Dermis microvascular lymphatic vessel endothelial cell (primary cell): ENCODE results near the gene IL1RAPL1. TPM values are rescaled to one million over a fixed set of nuclear protein-coding genes. Genes with fewer than 3 reads are reported as not detected.
A peak's percentile ranks its signal among the peaks of the same experiment; 100 is the strongest.

ENCODE experiments used
- DNase-seq, 2 donors: peaks; one replicate each; pipeline versions ENCODE4 v3.0.0 to v3.0.0-alpha.2; 2010; ENCODE audit warnings: low read depth in 2 of 2
- total RNA-seq: library from RNA; depleted of rRNA; stranded (reverse); fragments of >200 nt; gene quantifications from 2 replicates; pipeline ENCODE4 v1.2.1, GENCODE V29; 2014

Gene IL1RAPL1
- under 0.01 TPM in 2 replicates for total RNA-seq

GRCh38 chrX:28586981-28587551, at the start of gene IL1RAPL1:
Gene IL1RAPL1, plus strand, starts transcription at chrX:28587446.
- DNase-seq, result peak in 1 of 2 donors; percentile 61

DNA sequence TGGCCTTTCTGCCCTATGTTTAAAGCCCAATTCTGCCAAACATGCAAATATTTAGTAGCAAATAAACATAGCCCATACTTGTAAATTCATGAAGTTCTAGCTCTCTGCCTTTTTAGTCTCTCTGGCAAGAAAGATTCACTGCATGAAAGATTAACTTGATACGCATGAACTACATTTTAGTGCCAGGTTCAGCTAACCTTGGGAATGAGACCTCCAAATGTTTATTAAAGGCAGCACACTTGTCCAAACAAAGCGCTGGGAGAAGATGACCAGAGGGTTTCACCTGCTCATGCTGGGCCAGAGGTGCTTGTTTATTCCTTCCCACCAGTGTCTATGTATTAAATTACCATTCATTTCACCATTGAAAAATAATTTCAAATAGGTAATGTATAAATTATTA, 44.5 kb upstream of the IL1RAPL1 start:
- DNase-seq, result no peak

- no peak for DNase-seq
Measured at GRCh38 chrX:28549838-28550237, 37.4 kb upstream of the IL1RAPL1 start.

GRCh38 chrX:28550331-28550872, 36.8 kb upstream of the IL1RAPL1 start:
- DNase-seq, result no peak

- no peak for DNase-seq
Measured at GRCh38 chrX:28552322-28552721, 34.9 kb upstream of the IL1RAPL1 start.

- no peak for DNase-seq
Measured at GRCh38 chrX:28552882-28553829, 34.1 kb upstream of the IL1RAPL1 start.

GRCh38 chrX:28576117-28576516, 11.1 kb upstream of the IL1RAPL1 start:
- DNase-seq, result no peak

DNA sequence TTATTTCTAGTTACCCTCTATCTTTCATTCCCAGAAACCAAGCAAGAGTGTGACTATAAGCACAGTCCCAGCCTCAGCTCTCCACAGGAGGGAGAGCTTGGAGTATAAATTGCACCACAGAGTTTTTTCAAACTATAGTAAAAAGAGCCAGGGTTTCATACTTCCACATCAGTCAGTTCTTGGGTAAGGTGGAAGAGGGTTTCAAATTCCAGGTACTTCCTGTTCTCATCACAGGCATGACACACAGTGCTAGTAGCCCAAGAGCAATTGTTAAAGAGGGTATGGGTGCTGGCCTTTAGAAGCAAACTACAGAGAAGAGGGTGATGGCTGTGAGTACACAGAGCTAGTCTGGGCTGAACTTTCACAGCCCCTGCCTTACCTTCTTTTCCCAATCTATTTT, 5.7 kb upstream of the IL1RAPL1 start:
- no peak for DNase-seq

DNA sequence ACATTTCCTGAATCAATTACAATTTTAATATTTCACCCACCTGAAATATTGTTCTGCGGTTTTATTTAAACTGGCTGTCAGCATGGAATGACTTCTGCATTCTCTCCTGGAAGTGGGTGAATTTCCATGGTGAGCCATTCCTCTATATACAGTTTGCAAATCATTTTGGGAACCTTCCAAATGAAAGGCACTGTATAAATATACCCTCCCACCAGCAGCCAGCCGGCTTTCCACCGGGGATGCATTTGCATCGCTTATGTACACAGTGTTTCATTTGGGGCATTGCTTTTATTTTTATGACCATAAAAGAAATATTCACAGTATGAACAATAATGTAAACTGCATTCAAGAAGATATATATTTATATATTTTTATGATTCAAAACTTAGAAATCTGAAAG, 4.7 kb upstream of the IL1RAPL1 start:
- DNase-seq, result no peak

GRCh38 chrX:28584025-28584424, 3.2 kb upstream of the IL1RAPL1 start:
- no peak for DNase-seq

DNA sequence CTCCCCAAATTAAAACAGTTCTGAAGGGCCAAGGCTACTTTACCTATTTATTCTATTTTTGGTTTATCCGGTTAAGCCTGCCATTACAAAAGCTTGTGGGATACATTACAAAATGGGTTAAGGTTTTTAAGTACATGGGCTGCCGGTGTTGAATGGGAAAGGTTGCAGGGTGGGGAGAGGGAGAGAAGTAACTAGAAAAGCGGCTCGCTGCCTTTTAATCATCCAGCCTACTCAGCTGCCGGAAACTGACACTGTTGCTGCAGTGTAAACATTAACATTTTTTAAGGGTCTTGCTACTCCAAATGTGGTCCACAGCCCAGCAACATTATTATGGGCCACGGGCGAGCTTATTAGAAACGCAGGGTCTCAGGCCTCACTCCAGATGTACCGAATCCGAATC, 1.5 kb upstream of the IL1RAPL1 start:
- no peak for DNase-seq

GRCh38 chrX:28586286-28586685, 960 bp upstream of the IL1RAPL1 start:
- peak in 1 of 2 donors; percentile 14 for DNase-seq

DNA sequence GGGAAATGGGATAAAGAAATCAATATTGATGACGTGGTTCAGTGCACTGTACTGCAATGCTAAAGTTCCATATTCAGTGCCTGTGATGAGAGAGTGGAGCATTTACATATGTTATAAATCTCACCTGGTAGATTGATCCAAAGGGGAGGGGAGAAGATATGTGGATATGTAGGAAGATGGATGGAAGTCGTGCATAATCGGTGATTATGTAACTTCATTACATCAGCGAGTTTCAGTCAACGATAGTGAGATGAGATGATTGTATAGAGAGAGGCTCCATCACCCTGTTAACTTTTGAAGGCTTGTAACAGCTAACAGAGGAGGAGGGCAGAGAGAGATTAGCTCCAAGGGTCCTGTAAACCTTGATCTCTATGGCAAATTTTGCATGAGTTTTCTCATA, 1.8 kb downstream of the IL1RAPL1 start:
- DNase-seq, result no peak

DNA sequence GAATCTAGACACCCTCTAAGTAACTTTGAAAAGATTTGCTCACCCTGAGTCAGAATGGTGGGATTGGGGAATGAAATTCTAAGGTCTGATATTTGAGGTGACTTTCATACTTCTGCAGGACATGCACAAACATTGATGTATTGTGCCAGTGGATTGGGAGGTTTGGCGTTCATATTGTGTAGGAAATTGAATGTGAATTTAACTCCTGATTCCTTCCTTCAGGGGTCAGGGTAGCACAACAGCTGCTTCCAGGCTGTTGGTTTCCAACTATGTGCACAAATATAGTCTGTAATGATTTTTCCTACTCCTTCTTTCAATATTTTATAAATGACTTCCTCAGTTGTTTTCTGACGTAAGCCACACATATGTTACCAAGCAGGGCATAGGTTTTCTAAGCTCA, 3.1 kb downstream of the IL1RAPL1 start:
- DNase-seq, result peak in 1 of 2 donors; percentile 47

DNA sequence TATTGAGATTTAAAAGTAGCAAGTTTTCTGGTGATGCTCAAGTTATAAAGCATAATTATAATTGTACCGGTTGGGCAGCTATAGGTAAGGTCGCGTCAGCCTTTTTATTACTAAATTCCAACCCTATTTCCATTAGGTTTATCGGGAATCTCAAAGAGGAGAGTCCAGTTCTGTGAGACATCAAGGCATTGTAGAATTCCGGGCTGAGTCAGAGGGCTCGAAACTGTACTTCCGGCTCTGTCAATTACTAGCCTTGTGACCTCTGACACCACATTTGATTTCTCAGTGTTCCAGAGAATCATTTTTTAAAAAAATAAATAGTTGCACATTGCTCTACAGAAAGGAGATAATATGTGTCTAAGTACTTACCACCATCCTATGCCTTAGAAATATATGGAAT, 4.3 kb downstream of the IL1RAPL1 start:
- peak in 1 of 2 donors; percentile 52 for DNase-seq

DNA sequence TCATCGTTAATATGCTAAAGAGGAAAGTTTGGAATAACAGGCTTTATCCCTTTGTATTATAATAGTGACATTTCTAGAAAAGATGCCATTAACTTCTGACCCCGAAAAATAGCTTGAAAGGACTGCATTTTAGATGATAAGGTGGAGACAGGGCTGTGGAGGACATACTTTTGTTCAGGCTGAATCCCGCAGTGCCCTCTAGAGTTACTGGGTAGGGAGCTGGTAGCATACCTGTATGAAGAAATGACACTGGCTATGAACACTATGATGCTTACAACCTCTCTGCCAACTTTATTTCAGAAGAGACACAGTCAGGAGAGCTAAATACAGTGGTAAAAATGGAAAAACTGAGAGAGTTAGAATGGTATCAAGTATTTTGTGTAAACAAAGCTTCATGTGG, 8.1 kb downstream of the IL1RAPL1 start:
- DNase-seq, result no peak

DNA sequence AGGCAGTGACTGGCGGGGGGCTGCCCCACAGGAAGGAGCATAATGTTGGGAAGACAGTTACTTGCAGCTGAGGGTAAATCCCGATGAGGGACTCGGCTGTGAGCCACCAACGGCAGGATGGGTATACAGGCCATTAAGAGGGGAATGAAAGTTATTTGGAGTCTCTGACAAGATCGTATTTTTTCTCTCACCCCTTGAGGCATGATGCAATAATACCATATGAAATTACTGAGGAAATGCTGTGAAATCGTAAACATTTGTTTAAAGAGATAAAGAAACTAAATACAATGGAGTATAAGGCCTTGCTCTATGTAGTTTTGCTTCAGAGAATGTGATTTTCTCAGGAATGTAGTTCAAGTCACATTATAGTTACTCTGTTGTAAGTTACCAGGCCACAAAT, 12.7 kb downstream of the IL1RAPL1 start:
- DNase-seq, result no peak

GRCh38 chrX:28609003-28609402, 21.8 kb downstream of the IL1RAPL1 start:
- no peak for DNase-seq

- no peak for DNase-seq
Measured at GRCh38 chrX:28609917-28610613, 22.8 kb downstream of the IL1RAPL1 start.

DNA sequence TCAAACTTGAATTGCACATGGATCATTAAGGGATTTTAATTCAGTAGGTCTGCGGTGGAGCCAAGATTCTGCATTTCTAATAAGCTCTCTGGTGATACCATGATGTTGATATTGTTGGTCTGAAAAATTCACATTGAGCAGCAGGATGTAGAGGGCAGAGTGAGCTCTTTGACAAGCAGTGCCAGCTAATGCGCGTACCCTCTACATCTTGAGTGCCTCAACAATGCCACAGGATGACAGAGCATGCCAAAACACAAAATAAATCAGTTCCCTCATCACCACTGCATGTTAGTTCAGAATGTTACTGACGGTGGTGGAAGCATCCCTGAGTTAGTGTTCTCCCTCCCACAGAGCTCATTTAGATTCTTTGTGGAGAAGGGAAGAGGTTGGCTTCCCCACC, 23.5 kb downstream of the IL1RAPL1 start:
- no peak for DNase-seq

DNA sequence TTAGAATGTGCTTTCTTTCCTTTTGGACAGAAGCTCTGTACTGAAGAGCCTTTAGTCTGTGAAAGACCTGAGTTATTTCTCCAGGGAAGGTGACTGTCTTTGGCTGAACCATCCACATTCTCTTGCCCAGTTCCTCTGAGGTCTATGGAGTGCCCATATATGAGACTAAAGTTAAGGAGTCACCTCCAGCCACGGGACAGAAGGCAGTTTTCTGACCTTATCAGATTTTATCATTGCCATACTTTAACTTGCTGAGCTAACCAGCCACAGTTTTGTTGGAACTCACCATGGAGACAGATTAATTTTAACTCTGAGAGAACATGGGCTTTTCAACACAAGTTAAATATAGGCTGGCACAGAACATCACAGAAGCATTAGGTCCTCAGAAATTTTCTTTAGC, 26.3 kb downstream of the IL1RAPL1 start:
- DNase-seq, result no peak

GRCh38 chrX:28625223-28625622, 38.0 kb downstream of the IL1RAPL1 start:
- no peak for DNase-seq
